Upper lobe of left lung (tissue), 4 donors: Measurements from ENCODE around the gene CDC16.

Source experiments
- CTCF ChIP-seq, 6 experiments: fragments of 450-650 bp in 4 of 6; fragments of 200-600 bp in 2 of 6; sonication (generic) in 2 of 6; IDR thresholded peaks; one replicate each; pipeline ENCODE4 v1.5.1; 2016 to 2019; ENCODE audit warnings: antibody characterized with exemption in 6 of 6
- EP300 ChIP-seq, 4 donors: sonication (generic); formaldehyde crosslinking; IDR thresholded peaks; one replicate each; pipeline ENCODE4 v1.5.1; 2017; ENCODE audit warnings: antibody characterized with exemption in 4 of 4, control low read depth in 2 of 4
- POLR2A ChIP-seq, 4 donors: fragments of 450-650 bp; IDR thresholded peaks; one replicate each; pipeline ENCODE4 v1.5.1; 2016 to 2017; ENCODE audit warnings: antibody characterized with exemption in 4 of 4, mild to moderate bottlenecking in 2 of 4
- POLR2AphosphoS5 ChIP-seq, 2 donors: sonication (generic); formaldehyde crosslinking; IDR thresholded peaks; one replicate each; pipeline ENCODE4 v1.5.1; 2017; ENCODE audit warnings: antibody characterized with exemption in 2 of 2

GRCh38 chr13:114194853-114195252, 39.8 kb upstream of the CDC16 start:
- TF ChIP-seq CTCF (IDR thresholded peaks at IDR 0.05), result no peak
- no peak for TF ChIP-seq POLR2A (IDR thresholded peaks at IDR 0.05)
- TF ChIP-seq POLR2AphosphoS5 (IDR thresholded peaks at IDR 0.05), result no peak
- TF ChIP-seq EP300 (IDR thresholded peaks at IDR 0.05), result no peak
